ENCODE results near the gene ZNF226. TPM values are rescaled to one million over a fixed set of nuclear protein-coding genes. Genes with fewer than 3 reads are reported as not detected.
A peak's percentile ranks its signal among the peaks of the same experiment; 100 is the strongest.
"Not testable (repeated sequence)": the region's sequence is repeated elsewhere in the genome, so short reads cannot be mapped to it uniquely, and the experiment has no call there.

ZNF226 gene
- total RNA-seq, 2 experiments from 2014 or later = 10.6 to 10.7 TPM

- DNase-seq = peak; percentile 17
- Mint-ChIP-seq H3K36me3 (peaks cover 37% of the 10 kb centered on the region), H3K4me1 (ENCODE audit: low read depth) (peaks cover 21% of the 10 kb centered on the region), H3K4me3 (peak overlapping the region; percentile 91), H3K9me3 (peaks cover 13% of the 10 kb centered on the region), H3K27ac (peak overlapping the region; percentile 88), H3K27me3 (no peaks in the 10 kb centered on the region)
- CTCF ChIA-PET = interaction anchor here (0.7 kb wide), 1 partner anchor 436 kb away, joined by 3 read pairs; no protein-coding TSS in a partner anchor
- intact Hi-C loops (cut with micrococcal nuclease) = loop anchor here (1.0 to 5.0 kb wide), 7 partner anchors 48 to 289 kb away; partner anchors contain the start of genes ZNF180, ZNF225, ZNF226 and ZNF230
- POLR2A ChIA-PET = interaction anchor here (0.7 to 1.0 kb wide), 2 partner anchors 57 to 92 kb away, joined by 3 to 5 read pairs; partner anchors contain the start of gene ZNF235
Measured at GRCh38 chr19:44212866-44213346, 48.0 kb downstream of the ZNF226 start.

- not testable (repeated sequence) for DNase-seq
Measured at GRCh38 chr19:44219926-44220325, 55.0 kb downstream of the ZNF226 start.

GRCh38 chr19:44220761-44221160 is 55.9 kb downstream of the ZNF226 start:
- H3K4me3 Mint-ChIP-seq; intact Hi-C loops (cut with micrococcal nuclease); H3K27me3 Mint-ChIP-seq; DNase-seq; H3K4me1 Mint-ChIP-seq (ENCODE audit: low read depth); H3K27ac Mint-ChIP-seq; CTCF ChIA-PET; POLR2A ChIA-PET: not testable (repeated sequence)
- peaks cover 72% of the 10 kb centered on the region for H3K36me3 Mint-ChIP-seq
- peaks cover 38% of the 10 kb centered on the region for H3K9me3 Mint-ChIP-seq

More at GRCh38 chr19:44219926-44220325, 55.0 kb downstream of the ZNF226 start:
- H3K4me3 Mint-ChIP-seq; POLR2A ChIA-PET; intact Hi-C loops (cut with micrococcal nuclease); CTCF ChIA-PET; H3K27me3 Mint-ChIP-seq; H3K27ac Mint-ChIP-seq: not testable (repeated sequence)
- Mint-ChIP-seq H3K9me3 (peaks cover 34% of the 10 kb centered on the region), H3K36me3 (peaks cover 71% of the 10 kb centered on the region), H3K4me1 (ENCODE audit: low read depth) (peaks cover 10% of the 10 kb centered on the region)

- DNase-seq; H3K27ac Mint-ChIP-seq; intact Hi-C loops (cut with micrococcal nuclease); POLR2A ChIA-PET; CTCF ChIA-PET; H3K27me3 Mint-ChIP-seq; H3K4me1 Mint-ChIP-seq (ENCODE audit: low read depth); H3K4me3 Mint-ChIP-seq: not testable (repeated sequence)
- peaks cover 39% of the 10 kb centered on the region for H3K9me3 Mint-ChIP-seq
- peaks cover 74% of the 10 kb centered on the region for H3K36me3 Mint-ChIP-seq
Measured at GRCh38 chr19:44221291-44221690, 56.4 kb downstream of the ZNF226 start.

Other genes with a start within 250 kb of the ZNF226 start
- gene ZNF45, start 229.8 kb upstream of the ZNF226 start, total RNA-seq = 1 to 10 TPM; 7.7 to 9.6 TPM
- 1 to 10 TPM in 1 of 2 experiments, under 1 TPM in 1; 0.73 to 1.0 TPM for gene ZNF221, start 213.9 kb upstream of the ZNF226 start, total RNA-seq
- gene ZNF155, start 180.9 kb upstream of the ZNF226 start, total RNA-seq = 1 to 10 TPM; 2.9 to 4.5 TPM
- gene ZNF230, start 162.1 kb upstream of the ZNF226 start, total RNA-seq = 1 to 10 TPM; 3.8 TPM
- gene ZNF222, start 139.7 kb upstream of the ZNF226 start, total RNA-seq = under 1 TPM; 0.88 to 0.94 TPM
- under 1 TPM; 0.55 to 0.73 TPM for gene ZNF223, start 113.1 kb upstream of the ZNF226 start, total RNA-seq
- gene ZNF284, start 92.9 kb upstream of the ZNF226 start, total RNA-seq = 1 to 10 TPM; 1.1 to 1.4 TPM
- 10 to 100 TPM; 12.8 to 14.0 TPM for gene ZNF224, start 70.7 kb upstream of the ZNF226 start, total RNA-seq
- 1 to 10 TPM; 2.5 to 2.9 TPM for gene ZNF225, start 51.7 kb upstream of the ZNF226 start, total RNA-seq
- 1 to 10 TPM; 7.3 to 8.7 TPM for gene ZNF234, start 23.5 kb upstream of the ZNF226 start, total RNA-seq
- 10 to 100 TPM; 13.5 TPM for gene ZNF227, start 47.4 kb downstream of the ZNF226 start, total RNA-seq
- under 1 TPM in 1 of 2 experiments, not detected in 1; 0.12 TPM for gene ZNF233, start 94.8 kb downstream of the ZNF226 start, total RNA-seq
- 1 to 10 TPM; 1.2 to 1.3 TPM for gene ZNF235, start 139.9 kb downstream of the ZNF226 start, total RNA-seq
- under 1 TPM in 1 of 2 experiments, not detected in 1; 0.15 TPM for gene ZNF112, start 191.6 kb downstream of the ZNF226 start, total RNA-seq
- gene ZNF285, start 236.5 kb downstream of the ZNF226 start, total RNA-seq = under 1 TPM; 0.22 to 0.26 TPM

Measured in activated CD4-positive, alpha-beta memory T cell treated with anti-CD3 and anti-CD28 coated beads for 36 hours (primary cell).